H9 (cell line): Measurements from ENCODE around the gene MYLK. TPM values are rescaled to one million over a fixed set of nuclear protein-coding genes. Genes with fewer than 3 reads are reported as not detected.

ENCODE experiments used
- DNase-seq: peaks from one replicate; pipeline ENCODE4 v3.0.0-alpha.2; 2017
- H2AFZ ChIP-seq: one replicate; pipeline ENCODE4 v1.6.1; 2013; ENCODE audit warnings: mild to moderate bottlenecking, low read length, control low read depth, moderate library complexity
- H2AK5ac ChIP-seq: 2 replicates; pipeline ENCODE4 v1.6.1; 2013; ENCODE audit warnings: low read length, control low read depth, mixed read lengths; ENCODE audit not compliant: insufficient read length
- H2BK120ac ChIP-seq: one replicate; pipeline ENCODE4 v1.6.1; 2013; ENCODE audit warnings: low read depth, mild to moderate bottlenecking, low read length, control low read depth, inconsistent platforms; ENCODE audit not compliant: poor library complexity, severe bottlenecking
- H2BK12ac ChIP-seq: 2 replicates; pipeline ENCODE4 v1.6.1; 2013; ENCODE audit warnings: low read length, control low read depth, mixed read lengths, low read depth; ENCODE audit not compliant: insufficient read length
- H2BK15ac ChIP-seq: 2 replicates; pipeline ENCODE4 v1.6.1; 2013; ENCODE audit warnings: low read depth, low read length, control low read depth
- H2BK20ac ChIP-seq: one replicate; pipeline ENCODE4 v1.6.1; 2013; ENCODE audit warnings: low read depth, mild to moderate bottlenecking, low read length, control low read depth, inconsistent platforms; ENCODE audit not compliant: poor library complexity, severe bottlenecking
- H2BK5ac ChIP-seq: 2 replicates; pipeline ENCODE4 v1.6.1; 2013; ENCODE audit warnings: low read length, control low read depth, mixed read lengths; ENCODE audit not compliant: insufficient read length
- H3K14ac ChIP-seq: 2 replicates; pipeline ENCODE4 v1.6.1; 2013; ENCODE audit warnings: low read length, control low read depth; ENCODE audit not compliant: insufficient read depth
- H3K18ac ChIP-seq: 2 replicates; pipeline ENCODE4 v1.6.1; 2013; ENCODE audit warnings: low read depth, mild to moderate bottlenecking, mixed read lengths, low read length, control low read depth; ENCODE audit not compliant: insufficient read length
- H3K23ac ChIP-seq: 2 replicates; pipeline ENCODE4 v1.6.1; 2013; ENCODE audit warnings: low read length, control low read depth, mixed read lengths, low read depth; ENCODE audit not compliant: insufficient read length
- H3K23me2 ChIP-seq: 2 replicates; pipeline ENCODE4 v1.6.1; 2013; ENCODE audit warnings: low read depth, mild to moderate bottlenecking, mixed read lengths, low read length, control low read depth; ENCODE audit not compliant: insufficient read length, poor library complexity, severe bottlenecking
- H3K27ac ChIP-seq: 2 replicates; pipeline ENCODE4 v1.5.1; 2013; ENCODE audit warnings: low read length, control low read depth, mixed read lengths, low read depth; ENCODE audit not compliant: insufficient read length
- H3K27me3 ChIP-seq: 2 replicates; pipeline ENCODE4 v1.6.1; 2013; ENCODE audit warnings: low read length, control low read depth, inconsistent platforms; ENCODE audit not compliant: insufficient read depth
- H3K4ac ChIP-seq: 2 replicates; pipeline ENCODE4 v1.6.1; 2013; ENCODE audit warnings: low read depth, mild to moderate bottlenecking, control low read depth, inconsistent platforms, low read length, moderate library complexity
- H3K4me1 ChIP-seq: 2 replicates; pipeline ENCODE4 v1.6.1; 2013; ENCODE audit warnings: low read length, control low read depth, inconsistent platforms; ENCODE audit not compliant: insufficient read depth
- H3K4me2 ChIP-seq: 2 replicates; pipeline ENCODE4 v1.6.1; 2013; ENCODE audit warnings: low read length, control low read depth, mixed read lengths; ENCODE audit not compliant: insufficient read length, insufficient read depth
- H3K56ac ChIP-seq: 2 replicates; pipeline ENCODE4 v1.6.1; 2013; ENCODE audit warnings: low read depth, mild to moderate bottlenecking, mixed read lengths, low read length, control low read depth; ENCODE audit not compliant: insufficient read length
- H3K79me1 ChIP-seq: 2 replicates; pipeline ENCODE4 v1.6.1; 2013; ENCODE audit warnings: low read depth, mild to moderate bottlenecking, moderate library complexity, low read length, control low read depth, inconsistent platforms; ENCODE audit not compliant: insufficient read depth, poor library complexity, severe bottlenecking
- H3K79me2 ChIP-seq: 2 replicates; pipeline ENCODE4 v1.6.1; 2013; ENCODE audit warnings: low read length, control low read depth, inconsistent platforms; ENCODE audit not compliant: insufficient read depth
- H3K9ac ChIP-seq: 2 replicates; pipeline ENCODE4 v1.6.1; 2013; ENCODE audit warnings: low read length, control low read depth, mixed read lengths; ENCODE audit not compliant: insufficient read length; ENCODE audit errors: extremely low read depth
- H3K9me3 ChIP-seq: one replicate; pipeline ENCODE4 v1.6.1; 2013; ENCODE audit warnings: low read depth, low read length, inconsistent platforms; ENCODE audit not compliant: control insufficient read depth
- H3T11ph ChIP-seq: one replicate; pipeline ENCODE4 v1.6.1; 2013; ENCODE audit warnings: mild to moderate bottlenecking, low read length, control low read depth, inconsistent platforms
- H4K20me1 ChIP-seq: one replicate; pipeline ENCODE4 v1.6.1; 2013; ENCODE audit not compliant: control insufficient read depth, insufficient read length, insufficient read depth
- H4K5ac ChIP-seq: 2 replicates; pipeline ENCODE4 v1.6.1; 2013; ENCODE audit warnings: low read depth, mild to moderate bottlenecking, mixed read lengths, low read length, control low read depth; ENCODE audit not compliant: insufficient read length
- H4K8ac ChIP-seq: replicated peaks from 2 replicates; pipeline ENCODE4 v1.6.1; 2013; ENCODE audit warnings: low read length, control low read depth, mixed read lengths, low read depth; ENCODE audit not compliant: insufficient read length
- H4K91ac ChIP-seq: 2 replicates; pipeline ENCODE4 v1.6.1; 2013; ENCODE audit warnings: low read depth, mild to moderate bottlenecking, moderate library complexity, mixed read lengths, low read length, control low read depth; ENCODE audit not compliant: insufficient read length
- H3K27ac Mint-ChIP-seq, 3 experiments: 2 replicates in 2 of 3; 3 replicates in 1 of 3; pipeline ENCODE4 v1.8.0; 2020 to 2021; ENCODE audit warnings: mixed read lengths in 3 of 3, mild to moderate bottlenecking in 1 of 3, moderate library complexity in 1 of 3
- H3K27me3 Mint-ChIP-seq: 2 replicates; pipeline ENCODE4 v1.8.0; 2021; ENCODE audit warnings: low read depth, mild to moderate bottlenecking, moderate library complexity, mixed read lengths
- H3K36me3 Mint-ChIP-seq, 3 experiments: 2 replicates in 2 of 3; 3 replicates in 1 of 3; pipeline ENCODE4 v1.8.0; 2020 to 2021; ENCODE audit warnings: low read depth in 3 of 3, mixed read lengths in 3 of 3; ENCODE audit not compliant: insufficient read depth in 1 of 3
- H3K4me1 Mint-ChIP-seq, 2 experiments: 2 replicates each; pipeline ENCODE4 v1.8.0; 2020; ENCODE audit warnings: mixed read lengths in 2 of 2
- H3K4me3 Mint-ChIP-seq, 2 experiments: 2 replicates in 1 of 2; 3 replicates in 1 of 2; pipeline ENCODE4 v1.8.0; 2020 to 2021; ENCODE audit warnings: mild to moderate bottlenecking in 2 of 2, mixed read lengths in 2 of 2, moderate library complexity in 1 of 2
- H3K9me3 Mint-ChIP-seq, 2 experiments: 2 replicates in 1 of 2; 3 replicates in 1 of 2; pipeline ENCODE4 v1.8.0; 2020; ENCODE audit warnings: mild to moderate bottlenecking in 2 of 2, mixed read lengths in 2 of 2, moderate library complexity in 1 of 2
- WGBS: extraction: QIAGEN DNeasy Blood & Tissue Kit; methylation state at CpG from one replicate; pipeline ENCODE4 v1.1.7; 2013; ENCODE audit warnings: missing lambda C conversion rate, low lambda C conversion rate, mixed read lengths; ENCODE audit not compliant: insufficient read length; ENCODE audit errors: extremely low coverage; 5-methylcytosine and 5-hydroxymethylcytosine counted together
- total RNA-seq: library from RNA; stranded (reverse); gene quantifications from 2 replicates; pipeline ENCODE4 v1.2.1, GENCODE V29; 2021
- TF ChIP-seq, protein P1 (sequence below): fragments of 200-600 bp; sonication (generic); conservative IDR thresholded peaks from 3 replicates; pipeline ENCODE4 v1.8.0; 2021; ENCODE audit warnings: antibody characterized with exemption, mild to moderate bottlenecking

The MYLK gene
- total RNA-seq, 1 experiment from 2014 or later = 10.1 TPM

DNA sequence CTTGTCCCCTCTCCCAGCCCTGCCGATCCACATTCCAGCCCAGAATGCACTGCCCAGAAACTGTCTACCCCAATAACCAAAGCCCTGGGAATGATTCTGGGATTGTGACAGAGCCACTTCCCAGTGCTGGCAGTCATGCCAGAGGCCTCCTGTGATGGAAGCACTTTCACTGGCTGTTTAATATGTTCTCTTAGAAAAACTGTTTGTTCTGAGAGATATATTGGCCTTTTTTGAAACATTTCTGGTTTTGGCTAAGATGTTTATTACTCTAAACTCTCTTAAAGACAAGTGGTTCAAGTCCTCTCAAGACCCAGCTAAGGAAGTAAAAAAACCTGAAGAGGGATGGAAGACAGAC lies 225.3 kb downstream of the MYLK start:
- Histone ChIP-seq H3K79me2 (no peaks in the 10 kb centered on the region), H3K4me2 (no peak overlapping the region), H3K27me3 (no peaks in the 10 kb centered on the region), H2AFZ (no peak overlapping the region), H4K8ac (no peak overlapping the region), H4K91ac (no peak overlapping the region), H2BK5ac (no peak overlapping the region), H3K9ac (no peak overlapping the region), H3K14ac (no peak overlapping the region), H3K9me3 (peaks cover 6% of the 10 kb centered on the region), H4K20me1 (no peaks in the 10 kb centered on the region), H3K56ac (no peak overlapping the region), H4K5ac (no peak overlapping the region), H3K23ac (no peak overlapping the region), H2AK5ac (no peak overlapping the region), H2BK20ac (no peak overlapping the region), H3K27ac (no peak overlapping the region), H3K4me1 (no peaks in the 10 kb centered on the region), H3T11ph (no peak overlapping the region), H3K4ac (no peak overlapping the region), H3K18ac (no peak overlapping the region), H3K23me2 (no peaks in the 10 kb centered on the region), H3K79me1 (no peaks in the 10 kb centered on the region), H2BK12ac (no peak overlapping the region), H2BK120ac (no peak overlapping the region), H2BK15ac (no peak overlapping the region)
- H3K9me3 Mint-ChIP-seq = peaks cover 7 to 8% of the 10 kb centered on the region in 2 experiments
- no peaks in the 10 kb centered on the region for H3K4me1 Mint-ChIP-seq
- peaks cover 9 to 19% (median 18%) of the 10 kb centered on the region in 3 experiments for H3K36me3 Mint-ChIP-seq
- TF ChIP-seq, protein P1, sequence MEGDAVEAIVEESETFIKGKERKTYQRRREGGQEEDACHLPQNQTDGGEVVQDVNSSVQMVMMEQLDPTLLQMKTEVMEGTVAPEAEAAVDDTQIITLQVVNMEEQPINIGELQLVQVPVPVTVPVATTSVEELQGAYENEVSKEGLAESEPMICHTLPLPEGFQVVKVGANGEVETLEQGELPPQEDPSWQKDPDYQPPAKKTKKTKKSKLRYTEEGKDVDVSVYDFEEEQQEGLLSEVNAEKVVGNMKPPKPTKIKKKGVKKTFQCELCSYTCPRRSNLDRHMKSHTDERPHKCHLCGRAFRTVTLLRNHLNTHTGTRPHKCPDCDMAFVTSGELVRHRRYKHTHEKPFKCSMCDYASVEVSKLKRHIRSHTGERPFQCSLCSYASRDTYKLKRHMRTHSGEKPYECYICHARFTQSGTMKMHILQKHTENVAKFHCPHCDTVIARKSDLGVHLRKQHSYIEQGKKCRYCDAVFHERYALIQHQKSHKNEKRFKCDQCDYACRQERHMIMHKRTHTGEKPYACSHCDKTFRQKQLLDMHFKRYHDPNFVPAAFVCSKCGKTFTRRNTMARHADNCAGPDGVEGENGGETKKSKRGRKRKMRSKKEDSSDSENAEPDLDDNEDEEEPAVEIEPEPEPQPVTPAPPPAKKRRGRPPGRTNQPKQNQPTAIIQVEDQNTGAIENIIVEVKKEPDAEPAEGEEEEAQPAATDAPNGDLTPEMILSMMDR = no peak
- H3K4me3 Mint-ChIP-seq = no peak overlapping the region
- no CpG with 5 or more reads among the region's 1 CpG for WGBS
- no peak overlapping the region for H3K27ac Mint-ChIP-seq
- DNase-seq = no peak
- no peaks in the 10 kb centered on the region; the same call in none of the 2 replicates for H3K27me3 Mint-ChIP-seq
